ENCODE results near the gene SGSM2.

DNA sequence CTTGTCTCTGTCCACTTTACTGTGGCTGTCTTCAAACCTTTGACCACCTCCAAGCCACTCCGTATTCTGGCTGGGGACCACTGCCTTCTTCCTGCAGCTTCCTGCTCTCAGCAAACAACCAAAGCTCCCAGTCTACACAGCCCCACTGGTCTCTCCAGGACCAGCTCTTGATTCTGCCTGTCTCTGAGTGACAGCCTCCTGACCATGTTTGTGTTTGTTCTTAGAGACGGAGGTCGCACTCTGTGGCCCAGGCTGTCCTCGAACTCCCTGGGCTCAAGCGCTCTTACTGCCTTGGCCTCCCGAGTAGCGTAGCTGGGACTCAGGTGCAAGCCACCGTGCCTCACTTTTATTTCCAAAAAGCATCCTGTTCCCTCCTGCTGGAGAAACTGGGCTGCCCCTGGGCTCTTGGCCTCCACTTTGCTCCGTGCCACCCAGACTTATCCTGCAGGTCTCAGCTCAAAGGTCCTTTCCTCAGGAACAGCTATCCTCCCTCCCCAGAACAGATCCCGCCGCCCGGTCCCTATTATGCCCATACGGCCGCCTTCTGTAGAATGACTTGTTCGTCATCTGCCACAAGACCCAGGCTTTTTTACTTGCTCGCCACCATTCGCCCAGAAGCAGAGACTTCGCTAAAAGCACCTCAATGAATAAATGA lies 54.4 kb downstream of the SGSM2 start:
- TF ChIP-seq GABPA (IDR thresholded peaks at IDR 0.05; ENCODE audit: low read depth) = no peak
- TF ChIP-seq, protein P1, sequence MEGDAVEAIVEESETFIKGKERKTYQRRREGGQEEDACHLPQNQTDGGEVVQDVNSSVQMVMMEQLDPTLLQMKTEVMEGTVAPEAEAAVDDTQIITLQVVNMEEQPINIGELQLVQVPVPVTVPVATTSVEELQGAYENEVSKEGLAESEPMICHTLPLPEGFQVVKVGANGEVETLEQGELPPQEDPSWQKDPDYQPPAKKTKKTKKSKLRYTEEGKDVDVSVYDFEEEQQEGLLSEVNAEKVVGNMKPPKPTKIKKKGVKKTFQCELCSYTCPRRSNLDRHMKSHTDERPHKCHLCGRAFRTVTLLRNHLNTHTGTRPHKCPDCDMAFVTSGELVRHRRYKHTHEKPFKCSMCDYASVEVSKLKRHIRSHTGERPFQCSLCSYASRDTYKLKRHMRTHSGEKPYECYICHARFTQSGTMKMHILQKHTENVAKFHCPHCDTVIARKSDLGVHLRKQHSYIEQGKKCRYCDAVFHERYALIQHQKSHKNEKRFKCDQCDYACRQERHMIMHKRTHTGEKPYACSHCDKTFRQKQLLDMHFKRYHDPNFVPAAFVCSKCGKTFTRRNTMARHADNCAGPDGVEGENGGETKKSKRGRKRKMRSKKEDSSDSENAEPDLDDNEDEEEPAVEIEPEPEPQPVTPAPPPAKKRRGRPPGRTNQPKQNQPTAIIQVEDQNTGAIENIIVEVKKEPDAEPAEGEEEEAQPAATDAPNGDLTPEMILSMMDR (IDR thresholded peaks at IDR 0.05; ENCODE audit: insufficient read depth, low read length) = no peak
- TF ChIP-seq POLR2AphosphoS5 (IDR thresholded peaks at IDR 0.05; ENCODE audit: low read depth) = no peak
